GM12878 (cell line): ENCODE data around the gene ING1. TPM values are rescaled to one million over a fixed set of nuclear protein-coding genes. Genes with fewer than 3 reads are reported as not detected.

Experiments used
- ATAC-seq: fragments of 200-7000 bp; cut with Tn5 transposase; 3 replicates; pipeline ENCODE4 v1.9.1; 2020; ENCODE audit warnings: mild to moderate bottlenecking, moderate library complexity
- BruUV-seq: library from RNA; stranded (reverse); fragments of 400-500 nt; replicated peaks from 2 replicates; lab custom pipeline; 2021; lab: Mats Ljungman, UMichigan
- CTCF ChIA-PET: fragments of 300-600 bp; sonication (Branson Sonifier 250); formaldehyde crosslinking; extraction: SDS; loops from one replicate; lab custom pipeline; 2021; ENCODE audit warnings: inconsistent platforms; lab: Yijun Ruan, JAX
- POLR2A ChIA-PET: fragments of 350-600 bp; formaldehyde crosslinking; extraction: SDS; loops from one replicate; lab custom pipeline; 2021; ENCODE audit warnings: inconsistent platforms; lab: Charles Lee
- RAD21 ChIA-PET: fragments of 300-600 bp; sonication (Branson Sonifier 250); formaldehyde crosslinking; loops from one replicate; lab custom pipeline; 2023; ENCODE audit warnings: antibody characterized with exemption; ENCODE audit not compliant: unreplicated experiment; lab: Charles Lee
- SMC1A ChIA-PET: fragments of 300-600 bp; sonication (Branson Sonifier 250); formaldehyde crosslinking; loops from one replicate; lab custom pipeline; 2023; ENCODE audit not compliant: unreplicated experiment, uncharacterized antibody; lab: Charles Lee
- DNase-seq: peaks from one replicate; pipeline ENCODE4 v3.0.0-alpha.2; 2011; ENCODE audit warnings: low read depth, low spot score
- FAIRE-seq: peaks from 3 replicates; lab custom pipeline; 2011; peaks lifted over from hg19 to GRCh38; lab: Jason Lieb, UNC
- H2AFZ ChIP-seq: 2 replicates; pipeline ENCODE4 v1.6.0; 2011; ENCODE audit warnings: low read depth, low read length, control low read depth; ENCODE audit not compliant: control insufficient read depth
- H3K27ac ChIP-seq: 2 replicates; pipeline ENCODE4 v1.5.1; 2011; ENCODE audit warnings: control low read depth; ENCODE audit not compliant: control insufficient read depth, insufficient read depth
- H3K27me3 ChIP-seq, 2 experiments: replicated peaks in 1 of 2; 2 replicates each; pipeline versions ENCODE4 v1.6.0 to v1.6.1; 2011; ENCODE audit warnings: low read length in 1 of 2; ENCODE audit not compliant: control insufficient read depth in 2 of 2, insufficient read depth in 2 of 2
- H3K36me3 ChIP-seq, 2 experiments: 2 replicates each; pipeline ENCODE4 v1.5.1; 2011; ENCODE audit warnings: low read length in 1 of 2; ENCODE audit not compliant: control insufficient read depth in 2 of 2, insufficient read depth in 2 of 2
- H3K4me1 ChIP-seq: 2 replicates; pipeline ENCODE4 v1.6.1; 2011; ENCODE audit warnings: mild to moderate bottlenecking, low read length, moderate library complexity, mixed read lengths; ENCODE audit not compliant: control insufficient read depth, insufficient read depth
- H3K4me2 ChIP-seq: 2 replicates; pipeline ENCODE4 v1.6.0; 2011; ENCODE audit warnings: control low read depth; ENCODE audit not compliant: control insufficient read depth, insufficient read depth
- H3K4me3 ChIP-seq: fragments of 200-600 bp; sonication (generic); 2 replicates; pipeline ENCODE4 v1.5.1; 2016
- H3K79me2 ChIP-seq: 2 replicates; pipeline ENCODE4 v1.6.0; 2011; ENCODE audit warnings: low read length; ENCODE audit not compliant: control insufficient read depth, insufficient read depth
- H3K9ac ChIP-seq: 2 replicates; pipeline ENCODE4 v1.8.0; 2011; ENCODE audit warnings: low read length, control low read depth, mixed read lengths; ENCODE audit not compliant: control insufficient read depth, insufficient read depth
- H3K9me3 ChIP-seq: replicated peaks from 3 replicates; pipeline ENCODE4 v1.5.1; 2011; ENCODE audit warnings: mild to moderate bottlenecking, low read length; ENCODE audit not compliant: control insufficient read depth, insufficient read depth
- H4K20me1 ChIP-seq: 2 replicates; pipeline ENCODE4 v1.6.0; 2011; ENCODE audit not compliant: control insufficient read depth, insufficient read depth
- ATF2 ChIP-seq: IDR thresholded peaks from 2 replicates; pipeline ENCODE4 v1.6.1; 2012; ENCODE audit warnings: low read length, inconsistent platforms
- BCL3 ChIP-seq: IDR thresholded peaks from 2 replicates; pipeline ENCODE4 v1.6.1; 2011; ENCODE audit warnings: borderline replicate concordance, low read depth, mild to moderate bottlenecking, moderate library complexity, low read length; ENCODE audit not compliant: insufficient read depth, poor library complexity, severe bottlenecking
- CHD1 ChIP-seq: IDR thresholded peaks from 2 replicates; pipeline ENCODE4 v1.6.1; 2012; ENCODE audit warnings: low read depth, low read length, improper control_type of control experiment
- DPF2 ChIP-seq: fragments of 450-650 bp; IDR thresholded peaks from 2 replicates; pipeline ENCODE4 v1.6.1; 2017; ENCODE audit warnings: mild to moderate bottlenecking
- EGR1 ChIP-seq, 2 experiments: IDR thresholded peaks; 1 replicate in 1 of 2; 2 replicates in 1 of 2; pipeline ENCODE4 v1.6.1; 2011 to 2012; ENCODE audit warnings: low read depth in 2 of 2, low read length in 2 of 2, borderline replicate concordance in 1 of 2, mild to moderate bottlenecking in 1 of 2, moderate library complexity in 1 of 2
- IKZF1 ChIP-seq: fragments of 450-650 bp; conservative IDR thresholded peaks from 2 replicates; pipeline ENCODE4 v1.6.1; 2017; ENCODE audit warnings: antibody characterized with exemption, mild to moderate bottlenecking
- IRF4 ChIP-seq: IDR thresholded peaks from 2 replicates; pipeline ENCODE4 v1.6.1; 2011; ENCODE audit warnings: low read depth, low read length
- KLF5 ChIP-seq: fragments of 450-650 bp; IDR thresholded peaks from 2 replicates; pipeline ENCODE4 v1.6.1; 2014; ENCODE audit warnings: mild to moderate bottlenecking; ENCODE audit not compliant: partially characterized antibody
- MTA2 ChIP-seq: fragments of 450-650 bp; IDR thresholded peaks from 2 replicates; pipeline ENCODE4 v1.6.1; 2016; ENCODE audit warnings: low read depth, mild to moderate bottlenecking, moderate library complexity
- SREBF1 ChIP-seq: IDR thresholded peaks from 2 replicates; pipeline ENCODE4 v1.6.1; 2012; ENCODE audit warnings: mild to moderate bottlenecking, low read length
- ZBTB40 ChIP-seq: fragments of 450-650 bp; IDR thresholded peaks from 2 replicates; pipeline ENCODE4 v1.6.1; 2016; ENCODE audit warnings: mild to moderate bottlenecking, moderate library complexity, borderline replicate concordance
- WGBS: methylation state at CpG from one replicate; pipeline ENCODE4 v1.1.6; 2016; ENCODE audit warnings: low lambda C conversion rate; ENCODE audit not compliant: insufficient replicate concordance, insufficient coverage; ENCODE audit errors: missing lambda C conversion rate; 5-methylcytosine and 5-hydroxymethylcytosine counted together
- in situ Hi-C: fragments of 300-500 bp; cut with MboI; formaldehyde crosslinking; loops from 9 replicates; pipeline ENCODE4 v1.14.3; 2018; ENCODE audit warnings: mixed read lengths
- intact Hi-C: fragments of 100-400 bp; cut with micrococcal nuclease; formaldehyde crosslinking; loops from one replicate; pipeline ENCODE4 v1.14.2; 2022; ENCODE audit not compliant: unreplicated experiment
- polyA plus RNA-seq, 11 experiments: library from polyadenylated mRNA; depleted of rRNA in 4 of 11; unstranded in 6 of 11; stranded (reverse) in 5 of 11; fragments of >200 nt; fragmentation: Nextera tagmentation in 4 of 11; fragmentation: Illumina TruSeq in 1 of 11; extraction: Ambion mirVana in 4 of 11; extraction: Trizol in 1 of 11; gene quantifications; 1 replicate in 1 of 11; 2 replicates in 10 of 11; pipeline versions ENCODE4 v1.2.1 to v1.2.3, GENCODE V29; 2011 to 2016; ENCODE audit warnings: inconsistent platforms in 2 of 11, missing spikeins in 2 of 11, low read depth in 1 of 11
- total RNA-seq, 4 experiments: library from RNA; depleted of rRNA in 3 of 4; stranded (reverse); fragments of >200 nt in 3 of 4; fragmentation: Illumina TruSeq in 1 of 4; extraction: Trizol in 1 of 4; gene quantifications; 2 replicates each; pipeline versions ENCODE4 v1.2.1 to v1.2.3, GENCODE V29; 2013 to 2021

The ING1 gene
- total and polyA plus RNA-seq, 10 of the 15 experiments (the other 5 are each of a cell fraction or from before 2014, with no cell fraction given), result 1.3 to 20.4 (median 13.1) TPM

- Histone ChIP-seq H3K9me3 (no peaks in the 10 kb centered on the region), H3K36me3 (peaks cover 2 to 17% of the 10 kb centered on the region in 2 experiments; a peak in 3 of 4 replicates), H3K4me1 (peaks cover 14% of the 10 kb centered on the region), H3K27ac (peak within 1 kb of the TSS; percentile 76), H3K4me3 (peak within 1 kb of the TSS; percentile 66), H3K79me2 (peaks cover 27% of the 10 kb centered on the region), H3K4me2 (peak within 1 kb of the TSS; percentile 94), H2AFZ (peak within 1 kb of the TSS; percentile 87), H3K9ac (peak within 1 kb of the TSS; percentile 73), H4K20me1 (no peaks in the 10 kb centered on the region), H3K27me3 (no peaks in the 10 kb centered on the region)
- BruUV-seq, result no TSS peak
- in situ Hi-C loops, result no loop called here
- ChIA-PET RAD21 (interaction anchor here (1.5 to 2.7 kb wide), 4 partner anchors 9 to 250 kb away, joined by 3 to 9 read pairs (median 5); no protein-coding TSS in a partner anchor), POLR2A (interaction anchor here (0.5 to 2.2 kb wide), 7 partner anchors 9 to 137 kb away, joined by 3 to 9 read pairs (median 4); no protein-coding TSS in a partner anchor), CTCF (no interaction called here), SMC1A (interaction anchor here (1.5 to 2.3 kb wide), 3 partner anchors 12 to 45 kb away, joined by 3 to 6 read pairs (median 6); no protein-coding TSS in a partner anchor)
- FAIRE-seq, result peak; percentile 95
- WGBS, result 1% methylated on average over 57 of the region's 80 CpGs
- intact Hi-C loops, result no loop called here
- peak; percentile 97 for ATAC-seq
- peak; percentile 80 for DNase-seq
- TF ChIP-seq CHD1 (no peak), EGR1 (IDR thresholded peaks at IDR 0.05; ENCODE audit: borderline replicate concordance in 1 of 2, low read depth in 2 of 2, low read length in 2 of 2) (peak; percentile 45 to 98), KLF5 (no peak), DPF2 (peak; percentile 62), MTA2 (no peak), ATF2 (no peak), SREBF1 (no peak), ZBTB40 (no peak), BCL3 (no peak), IKZF1 (peak; percentile 79), IRF4 (no peak)
Observed at GRCh38 chr13:110705826-110706569, 7.5 kb upstream of the ING1 start, which contains the start of gene CARS2. TSS of gene CARS2 (minus strand) at chr13:110706116. CDS start at chr13:110706093, 23 bp downstream.
